Mucosa of gallbladder (tissue), 1 donor: Measurements from ENCODE around the gene SLC12A9. TPM values are rescaled to one million over a fixed set of nuclear protein-coding genes. Genes with fewer than 3 reads are reported as not detected.

Source experiments
- DNase-seq: peaks from one replicate; pipeline ENCODE4 v3.0.0-alpha.2; 2020; ENCODE audit warnings: low spot score
- total RNA-seq: library from RNA; stranded (reverse); gene quantifications from one replicate; pipeline ENCODE4 v1.2.1, GENCODE V29; 2021
- donor health status: DM: no; HTN: no; CAD: no.

SLC12A9 gene
- total RNA-seq, 1 donor from 2014 or later = 76.1 TPM

- no peak for DNase-seq
Measured at GRCh38 chr7:100861616-100861985, 9.1 kb downstream of the SLC12A9 start.

- peak; percentile 73 for DNase-seq
Measured at GRCh38 chr7:100863406-100863950, 11.0 kb downstream of the SLC12A9 start.

DNA sequence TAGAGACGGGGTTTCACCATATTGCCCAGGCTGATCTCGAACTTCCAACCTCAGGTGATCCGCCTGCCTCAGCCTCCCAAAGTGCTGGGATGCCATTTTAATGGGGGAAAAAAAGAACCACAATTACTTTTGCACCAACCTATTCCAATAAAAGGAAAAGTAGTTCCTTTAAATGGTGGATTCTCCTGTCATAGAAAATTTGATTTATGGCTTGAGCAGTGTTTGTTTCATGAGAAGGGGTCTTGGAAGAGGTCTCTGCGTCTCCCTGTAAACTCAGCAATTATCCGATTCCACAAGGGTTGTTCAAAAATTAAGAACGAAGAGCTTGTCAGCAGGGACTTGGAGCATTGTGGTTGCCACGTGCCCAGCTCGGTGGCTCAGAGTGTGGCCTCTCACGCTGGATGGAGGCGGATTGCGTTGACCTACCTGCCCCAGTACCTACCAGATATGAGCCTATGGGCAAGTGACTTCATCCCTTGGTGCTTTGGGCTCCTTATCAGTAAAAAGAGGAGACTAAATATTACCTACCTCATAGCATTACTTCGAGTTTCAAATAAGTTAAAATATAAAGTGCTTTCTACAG, 11.8 kb downstream of the SLC12A9 start:
- no peak for DNase-seq

- no peak for DNase-seq
Measured at GRCh38 chr7:100865372-100865911, 12.9 kb downstream of the SLC12A9 start.

- peak; percentile 92 for DNase-seq
Measured at GRCh38 chr7:100865938-100866728, 13.6 kb downstream of the SLC12A9 start.

- no peak for DNase-seq
Measured at GRCh38 chr7:100866729-100867039, 14.2 kb downstream of the SLC12A9 start.

GRCh38 chr7:100867040-100867775, 14.7 kb downstream of the SLC12A9 start, which contains the start of gene TRIP6:
Gene TRIP6, plus strand, starts transcription at chr7:100867387. Its CDS starts 111 bp downstream, at chr7:100867498.
- peak; percentile 87 for DNase-seq

DNA sequence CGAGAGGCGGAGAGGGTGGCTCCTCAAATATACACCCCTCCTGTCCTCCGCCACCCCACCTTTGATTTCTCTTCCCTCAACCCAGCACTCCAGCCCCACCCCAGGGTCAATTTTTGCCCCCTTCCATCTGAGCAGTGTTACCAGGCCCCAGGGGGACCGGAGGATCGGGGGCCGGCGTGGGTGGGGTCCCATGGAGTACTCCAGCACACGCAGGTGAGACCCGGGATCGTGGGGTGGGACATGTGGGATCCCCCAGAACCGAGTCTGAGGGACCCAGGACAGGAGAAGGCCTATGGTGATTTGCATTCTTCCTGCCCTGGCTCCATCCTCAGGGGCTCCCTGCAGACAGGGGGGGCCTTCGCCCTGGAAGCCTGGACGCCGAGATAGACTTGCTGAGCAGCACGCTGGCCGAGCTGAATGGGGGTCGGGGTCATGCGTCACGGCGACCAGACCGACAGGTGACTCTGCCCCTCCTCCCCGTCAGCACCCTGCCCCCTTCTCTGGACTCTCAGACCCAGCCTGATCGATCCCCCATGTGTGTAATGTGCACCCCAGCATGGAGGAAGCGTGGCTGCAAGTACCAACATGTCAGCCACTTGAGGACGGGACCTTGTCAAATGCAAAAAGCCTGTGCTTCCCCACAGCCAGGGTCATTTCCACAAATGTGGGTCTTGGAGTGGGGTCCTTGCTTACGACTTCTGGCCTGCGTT, 15.4 kb downstream of the SLC12A9 start:
- peak; percentile 61 for DNase-seq

GRCh38 chr7:100873599-100874299, 21.2 kb downstream of the SLC12A9 start:
- no peak for DNase-seq

GRCh38 chr7:100874300-100874576, 21.7 kb downstream of the SLC12A9 start:
- DNase-seq = no peak

GRCh38 chr7:100874577-100875355, 22.3 kb downstream of the SLC12A9 start, which contains the start of gene SRRT:
Gene SRRT, plus strand, starts transcription at chr7:100875103. Its CDS starts 488 bp downstream, at chr7:100875591.
- peak; percentile 99 for DNase-seq

- DNase-seq = no peak
Measured at GRCh38 chr7:100875356-100875751, 22.8 kb downstream of the SLC12A9 start.

DNA sequence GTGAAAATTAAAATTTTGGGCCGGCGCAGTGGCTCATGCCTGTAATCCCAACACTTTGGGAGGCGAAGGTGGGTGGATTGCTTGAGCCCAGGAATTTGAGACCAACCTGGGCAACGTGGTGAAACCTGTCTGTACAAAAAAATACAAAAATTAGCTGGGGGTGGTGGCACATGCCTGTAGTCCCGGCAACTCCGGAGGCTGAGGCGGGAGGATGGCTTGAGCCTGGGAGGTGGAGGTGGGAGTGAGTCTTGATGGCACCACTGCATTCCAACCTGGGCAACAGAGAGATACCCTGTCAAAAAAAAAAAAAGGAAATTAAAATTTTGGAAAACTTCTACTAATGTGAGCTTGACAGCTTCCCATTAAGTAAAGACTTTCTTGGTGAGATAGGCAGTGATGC, 25.5 kb downstream of the SLC12A9 start:
- DNase-seq = no peak

DNA sequence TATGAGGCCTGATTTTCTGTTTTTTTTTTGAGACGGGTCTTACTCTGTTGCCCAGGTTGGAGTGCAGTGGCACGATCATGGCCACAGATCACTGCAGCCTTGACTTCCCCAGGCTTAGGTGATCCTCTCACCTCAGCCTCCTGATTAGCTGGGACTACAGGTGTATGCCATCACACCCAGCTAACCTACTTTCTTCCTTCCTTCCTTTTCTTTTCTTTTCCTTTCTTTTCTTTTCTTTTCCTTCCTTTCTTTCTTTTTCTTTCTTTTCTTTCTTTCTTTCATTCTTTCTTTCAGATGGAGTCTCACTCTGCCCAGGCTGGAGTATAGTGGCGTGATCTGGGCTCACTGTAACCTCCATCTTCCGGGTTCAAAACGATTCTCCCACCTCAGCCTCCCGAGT, 26.2 kb downstream of the SLC12A9 start:
- DNase-seq = no peak

GRCh38 chr7:100879685-100880261, 27.3 kb downstream of the SLC12A9 start:
- DNase-seq = no peak

- no peak for DNase-seq
Measured at GRCh38 chr7:100880645-100881044, 28.1 kb downstream of the SLC12A9 start.

DNA sequence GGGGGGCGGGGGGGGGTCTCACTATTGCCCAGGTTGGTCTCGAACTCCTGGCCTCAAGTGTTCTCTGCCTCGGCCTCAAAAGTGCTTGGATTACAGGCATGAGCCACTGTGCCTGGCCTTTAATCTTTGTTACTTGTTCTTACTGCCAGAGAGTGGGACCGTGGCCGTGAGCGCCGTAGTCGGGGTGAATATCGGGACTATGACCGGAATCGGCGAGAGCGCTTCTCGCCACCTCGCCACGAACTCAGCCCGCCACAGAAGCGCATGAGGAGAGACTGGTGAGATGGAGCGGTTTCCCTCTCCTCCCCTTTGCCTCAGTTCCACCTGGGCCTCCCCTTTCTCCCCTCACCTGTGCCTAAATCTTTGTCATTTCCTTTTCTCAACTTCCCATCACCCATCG, 28.6 kb downstream of the SLC12A9 start:
- DNase-seq = no peak

DNA sequence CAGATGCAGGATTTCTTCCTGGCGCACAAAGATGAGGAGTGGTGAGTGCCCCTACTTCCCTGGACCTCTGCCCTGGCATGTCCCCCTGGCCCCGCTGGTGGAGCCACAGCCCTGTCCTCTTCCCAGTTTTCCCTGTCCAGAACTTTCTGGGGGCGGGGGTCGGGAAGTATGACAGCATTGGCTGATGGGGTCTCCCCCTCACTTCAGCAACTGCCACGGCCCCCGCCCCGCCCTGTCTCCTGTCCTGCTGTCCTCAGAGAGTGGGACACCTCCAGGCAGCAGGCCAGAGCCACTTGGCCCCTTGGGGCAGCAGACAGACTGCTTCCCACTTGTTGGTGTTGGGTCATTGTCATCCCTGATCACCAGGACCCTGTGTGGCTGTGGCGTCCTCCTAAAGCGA, 29.7 kb downstream of the SLC12A9 start:
- no peak for DNase-seq

- DNase-seq = no peak
Measured at GRCh38 chr7:100882785-100883526, 30.4 kb downstream of the SLC12A9 start.
